H9 (cell line): ENCODE measurements around the gene TSPO. TPM values are rescaled to one million over a fixed set of nuclear protein-coding genes. Genes with fewer than 3 reads are reported as not detected.

Experiments
- DNase-seq: peaks from one replicate; pipeline ENCODE4 v3.0.0-alpha.2; 2017
- H2AFZ ChIP-seq: one replicate; pipeline ENCODE4 v1.6.1; 2013; ENCODE audit warnings: mild to moderate bottlenecking, low read length, control low read depth, moderate library complexity
- H2AK5ac ChIP-seq: 2 replicates; pipeline ENCODE4 v1.6.1; 2013; ENCODE audit warnings: low read length, control low read depth, mixed read lengths; ENCODE audit not compliant: insufficient read length
- H2BK120ac ChIP-seq: one replicate; pipeline ENCODE4 v1.6.1; 2013; ENCODE audit warnings: low read depth, mild to moderate bottlenecking, low read length, control low read depth, inconsistent platforms; ENCODE audit not compliant: poor library complexity, severe bottlenecking
- H2BK12ac ChIP-seq: 2 replicates; pipeline ENCODE4 v1.6.1; 2013; ENCODE audit warnings: low read length, control low read depth, mixed read lengths, low read depth; ENCODE audit not compliant: insufficient read length
- H2BK15ac ChIP-seq: 2 replicates; pipeline ENCODE4 v1.6.1; 2013; ENCODE audit warnings: low read depth, low read length, control low read depth
- H2BK20ac ChIP-seq: one replicate; pipeline ENCODE4 v1.6.1; 2013; ENCODE audit warnings: low read depth, mild to moderate bottlenecking, low read length, control low read depth, inconsistent platforms; ENCODE audit not compliant: poor library complexity, severe bottlenecking
- H2BK5ac ChIP-seq: 2 replicates; pipeline ENCODE4 v1.6.1; 2013; ENCODE audit warnings: low read length, control low read depth, mixed read lengths; ENCODE audit not compliant: insufficient read length
- H3K14ac ChIP-seq: 2 replicates; pipeline ENCODE4 v1.6.1; 2013; ENCODE audit warnings: low read length, control low read depth; ENCODE audit not compliant: insufficient read depth
- H3K18ac ChIP-seq: 2 replicates; pipeline ENCODE4 v1.6.1; 2013; ENCODE audit warnings: low read depth, mild to moderate bottlenecking, mixed read lengths, low read length, control low read depth; ENCODE audit not compliant: insufficient read length
- H3K23ac ChIP-seq: 2 replicates; pipeline ENCODE4 v1.6.1; 2013; ENCODE audit warnings: low read length, control low read depth, mixed read lengths, low read depth; ENCODE audit not compliant: insufficient read length
- H3K23me2 ChIP-seq: 2 replicates; pipeline ENCODE4 v1.6.1; 2013; ENCODE audit warnings: low read depth, mild to moderate bottlenecking, mixed read lengths, low read length, control low read depth; ENCODE audit not compliant: insufficient read length, poor library complexity, severe bottlenecking
- H3K27ac ChIP-seq: 2 replicates; pipeline ENCODE4 v1.5.1; 2013; ENCODE audit warnings: low read length, control low read depth, mixed read lengths, low read depth; ENCODE audit not compliant: insufficient read length
- H3K27me3 ChIP-seq: 2 replicates; pipeline ENCODE4 v1.6.1; 2013; ENCODE audit warnings: low read length, control low read depth, inconsistent platforms; ENCODE audit not compliant: insufficient read depth
- H3K4ac ChIP-seq: 2 replicates; pipeline ENCODE4 v1.6.1; 2013; ENCODE audit warnings: low read depth, mild to moderate bottlenecking, control low read depth, inconsistent platforms, low read length, moderate library complexity
- H3K4me1 ChIP-seq: 2 replicates; pipeline ENCODE4 v1.6.1; 2013; ENCODE audit warnings: low read length, control low read depth, inconsistent platforms; ENCODE audit not compliant: insufficient read depth
- H3K4me2 ChIP-seq: 2 replicates; pipeline ENCODE4 v1.6.1; 2013; ENCODE audit warnings: low read length, control low read depth, mixed read lengths; ENCODE audit not compliant: insufficient read length, insufficient read depth
- H3K56ac ChIP-seq: 2 replicates; pipeline ENCODE4 v1.6.1; 2013; ENCODE audit warnings: low read depth, mild to moderate bottlenecking, mixed read lengths, low read length, control low read depth; ENCODE audit not compliant: insufficient read length
- H3K79me1 ChIP-seq: 2 replicates; pipeline ENCODE4 v1.6.1; 2013; ENCODE audit warnings: low read depth, mild to moderate bottlenecking, moderate library complexity, low read length, control low read depth, inconsistent platforms; ENCODE audit not compliant: insufficient read depth, poor library complexity, severe bottlenecking
- H3K79me2 ChIP-seq: 2 replicates; pipeline ENCODE4 v1.6.1; 2013; ENCODE audit warnings: low read length, control low read depth, inconsistent platforms; ENCODE audit not compliant: insufficient read depth
- H3K9ac ChIP-seq: 2 replicates; pipeline ENCODE4 v1.6.1; 2013; ENCODE audit warnings: low read length, control low read depth, mixed read lengths; ENCODE audit not compliant: insufficient read length; ENCODE audit errors: extremely low read depth
- H3K9me3 ChIP-seq: one replicate; pipeline ENCODE4 v1.6.1; 2013; ENCODE audit warnings: low read depth, low read length, inconsistent platforms; ENCODE audit not compliant: control insufficient read depth
- H3T11ph ChIP-seq: one replicate; pipeline ENCODE4 v1.6.1; 2013; ENCODE audit warnings: mild to moderate bottlenecking, low read length, control low read depth, inconsistent platforms
- H4K20me1 ChIP-seq: one replicate; pipeline ENCODE4 v1.6.1; 2013; ENCODE audit not compliant: control insufficient read depth, insufficient read length, insufficient read depth
- H4K5ac ChIP-seq: 2 replicates; pipeline ENCODE4 v1.6.1; 2013; ENCODE audit warnings: low read depth, mild to moderate bottlenecking, mixed read lengths, low read length, control low read depth; ENCODE audit not compliant: insufficient read length
- H4K8ac ChIP-seq: replicated peaks from 2 replicates; pipeline ENCODE4 v1.6.1; 2013; ENCODE audit warnings: low read length, control low read depth, mixed read lengths, low read depth; ENCODE audit not compliant: insufficient read length
- H4K91ac ChIP-seq: 2 replicates; pipeline ENCODE4 v1.6.1; 2013; ENCODE audit warnings: low read depth, mild to moderate bottlenecking, moderate library complexity, mixed read lengths, low read length, control low read depth; ENCODE audit not compliant: insufficient read length
- H3K27ac Mint-ChIP-seq, 3 experiments: 2 replicates in 2 of 3; 3 replicates in 1 of 3; pipeline ENCODE4 v1.8.0; 2020 to 2021; ENCODE audit warnings: mixed read lengths in 3 of 3, mild to moderate bottlenecking in 1 of 3, moderate library complexity in 1 of 3
- H3K27me3 Mint-ChIP-seq: 2 replicates; pipeline ENCODE4 v1.8.0; 2021; ENCODE audit warnings: low read depth, mild to moderate bottlenecking, moderate library complexity, mixed read lengths
- H3K36me3 Mint-ChIP-seq, 3 experiments: 2 replicates in 2 of 3; 3 replicates in 1 of 3; pipeline ENCODE4 v1.8.0; 2020 to 2021; ENCODE audit warnings: low read depth in 3 of 3, mixed read lengths in 3 of 3; ENCODE audit not compliant: insufficient read depth in 1 of 3
- H3K4me1 Mint-ChIP-seq, 2 experiments: 2 replicates each; pipeline ENCODE4 v1.8.0; 2020; ENCODE audit warnings: mixed read lengths in 2 of 2
- H3K4me3 Mint-ChIP-seq, 2 experiments: 2 replicates in 1 of 2; 3 replicates in 1 of 2; pipeline ENCODE4 v1.8.0; 2020 to 2021; ENCODE audit warnings: mild to moderate bottlenecking in 2 of 2, mixed read lengths in 2 of 2, moderate library complexity in 1 of 2
- H3K9me3 Mint-ChIP-seq, 2 experiments: 2 replicates in 1 of 2; 3 replicates in 1 of 2; pipeline ENCODE4 v1.8.0; 2020; ENCODE audit warnings: mild to moderate bottlenecking in 2 of 2, mixed read lengths in 2 of 2, moderate library complexity in 1 of 2
- WGBS: extraction: QIAGEN DNeasy Blood & Tissue Kit; methylation state at CpG from one replicate; pipeline ENCODE4 v1.1.7; 2013; ENCODE audit warnings: missing lambda C conversion rate, low lambda C conversion rate, mixed read lengths; ENCODE audit not compliant: insufficient read length; ENCODE audit errors: extremely low coverage; 5-methylcytosine and 5-hydroxymethylcytosine counted together
- total RNA-seq: library from RNA; stranded (reverse); gene quantifications from 2 replicates; pipeline ENCODE4 v1.2.1, GENCODE V29; 2021
- TF ChIP-seq, protein P1 (sequence below): fragments of 200-600 bp; sonication (generic); conservative IDR thresholded peaks from 3 replicates; pipeline ENCODE4 v1.8.0; 2021; ENCODE audit warnings: antibody characterized with exemption, mild to moderate bottlenecking

TSPO gene
- total RNA-seq, 1 experiment from 2014 or later: 14.8 TPM

DNA sequence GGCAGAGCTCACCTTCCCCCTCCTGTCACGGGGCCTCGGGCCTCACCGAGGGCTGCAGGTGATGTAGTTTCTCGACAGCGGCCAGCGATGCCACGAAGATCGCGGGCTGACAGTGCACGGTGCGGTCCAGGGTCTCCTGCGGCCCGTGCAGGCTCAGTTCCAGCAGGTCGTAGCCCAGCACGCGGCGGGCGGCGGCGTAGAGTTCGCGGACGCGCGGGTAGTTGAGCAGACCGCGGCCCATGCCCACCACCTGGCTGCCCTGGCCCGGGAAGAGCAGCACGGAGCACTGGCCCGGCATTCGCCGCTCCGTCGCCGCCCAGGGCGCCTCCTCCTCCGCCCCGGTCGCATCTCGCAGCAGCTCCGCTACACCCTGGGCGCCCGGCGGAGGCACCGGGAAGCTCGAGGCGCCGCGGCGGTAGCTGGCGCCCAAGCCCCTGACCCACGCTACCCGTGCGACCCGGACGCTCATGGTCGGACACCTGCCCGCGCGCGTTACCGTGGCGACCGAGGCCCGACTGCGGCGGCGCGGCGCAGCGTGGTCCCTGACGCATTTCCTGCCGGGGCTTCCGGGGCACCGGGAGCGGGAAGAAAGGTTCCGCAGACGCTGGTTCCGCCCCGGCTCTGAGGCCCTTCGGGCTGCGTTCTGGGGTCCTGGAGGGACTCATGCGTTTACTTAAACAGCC lies 8.3 kb upstream of the TSPO start, which contains the start of gene MCAT:
TSS of gene MCAT (minus strand) at position 519 of the 683 bp plus-strand sequence. CDS start at position 469, 50 bp downstream.
- Mint-ChIP-seq H3K9me3 (no peaks in the 10 kb centered on the region), H3K36me3 (peaks cover 12 to 30% (median 27%) of the 10 kb centered on the region in 3 experiments; a peak in 6 of 7 replicates), H3K4me1 (peaks cover 0 to 9% of the 10 kb centered on the region in 2 experiments; a peak in 2 of 4 replicates), H3K4me3 (peak within 1 kb of the TSS; percentile 87 to 92), H3K27me3 (peaks cover 6% of the 10 kb centered on the region), H3K27ac (peak within 1 kb of the TSS; percentile 31 to 91 (median 72); a peak in 4 of 7 replicates)
- DNase-seq: peak; percentile 75
- H3K4me1 ChIP-seq: no peaks in the 10 kb centered on the region
- H2BK15ac ChIP-seq: no peak within 1 kb of the TSS
- H3K4ac ChIP-seq: no peak within 1 kb of the TSS
- H4K91ac ChIP-seq: no peak within 1 kb of the TSS
- no peaks in the 10 kb centered on the region for H3K9me3 ChIP-seq
- H3K79me2 ChIP-seq: no peaks in the 10 kb centered on the region
- H3K14ac ChIP-seq: peak within 1 kb of the TSS; percentile 58
- no peak within 1 kb of the TSS for H3K27ac ChIP-seq
- no peak within 1 kb of the TSS for H3K56ac ChIP-seq
- peak within 1 kb of the TSS; percentile 39 for H3K9ac ChIP-seq
- H4K8ac ChIP-seq: no peak within 1 kb of the TSS
- H2BK20ac ChIP-seq: no peak within 1 kb of the TSS
- H2AFZ ChIP-seq: no peak within 1 kb of the TSS
- H3K27me3 ChIP-seq: no peaks in the 10 kb centered on the region
- no peak within 1 kb of the TSS for H2BK120ac ChIP-seq
- peak within 1 kb of the TSS; percentile 68 for H3K4me2 ChIP-seq
- H2AK5ac ChIP-seq: no peak within 1 kb of the TSS
- H3K23me2 ChIP-seq: peaks cover 3% of the 10 kb centered on the region
- TF ChIP-seq, protein P1, sequence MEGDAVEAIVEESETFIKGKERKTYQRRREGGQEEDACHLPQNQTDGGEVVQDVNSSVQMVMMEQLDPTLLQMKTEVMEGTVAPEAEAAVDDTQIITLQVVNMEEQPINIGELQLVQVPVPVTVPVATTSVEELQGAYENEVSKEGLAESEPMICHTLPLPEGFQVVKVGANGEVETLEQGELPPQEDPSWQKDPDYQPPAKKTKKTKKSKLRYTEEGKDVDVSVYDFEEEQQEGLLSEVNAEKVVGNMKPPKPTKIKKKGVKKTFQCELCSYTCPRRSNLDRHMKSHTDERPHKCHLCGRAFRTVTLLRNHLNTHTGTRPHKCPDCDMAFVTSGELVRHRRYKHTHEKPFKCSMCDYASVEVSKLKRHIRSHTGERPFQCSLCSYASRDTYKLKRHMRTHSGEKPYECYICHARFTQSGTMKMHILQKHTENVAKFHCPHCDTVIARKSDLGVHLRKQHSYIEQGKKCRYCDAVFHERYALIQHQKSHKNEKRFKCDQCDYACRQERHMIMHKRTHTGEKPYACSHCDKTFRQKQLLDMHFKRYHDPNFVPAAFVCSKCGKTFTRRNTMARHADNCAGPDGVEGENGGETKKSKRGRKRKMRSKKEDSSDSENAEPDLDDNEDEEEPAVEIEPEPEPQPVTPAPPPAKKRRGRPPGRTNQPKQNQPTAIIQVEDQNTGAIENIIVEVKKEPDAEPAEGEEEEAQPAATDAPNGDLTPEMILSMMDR: no peak
- no peak within 1 kb of the TSS for H2BK12ac ChIP-seq
- H3T11ph ChIP-seq: no peak within 1 kb of the TSS
- no peak within 1 kb of the TSS for H4K5ac ChIP-seq
- no peaks in the 10 kb centered on the region for H4K20me1 ChIP-seq
- no peak within 1 kb of the TSS for H3K23ac ChIP-seq
- H3K79me1 ChIP-seq: no peaks in the 10 kb centered on the region
- no CpG with 5 or more reads among the region's 83 CpGs for WGBS
- H3K18ac ChIP-seq: peak within 1 kb of the TSS; percentile 72
- no peak within 1 kb of the TSS for H2BK5ac ChIP-seq
